TTC549 (cell line): ENCODE data around the gene PDE1C.

Experiments
- FAIRE-seq: peaks from 2 replicates; lab custom pipeline; 2012; peaks lifted over from hg19 to GRCh38; lab: Jason Lieb, UNC

PDE1C gene

DNA sequence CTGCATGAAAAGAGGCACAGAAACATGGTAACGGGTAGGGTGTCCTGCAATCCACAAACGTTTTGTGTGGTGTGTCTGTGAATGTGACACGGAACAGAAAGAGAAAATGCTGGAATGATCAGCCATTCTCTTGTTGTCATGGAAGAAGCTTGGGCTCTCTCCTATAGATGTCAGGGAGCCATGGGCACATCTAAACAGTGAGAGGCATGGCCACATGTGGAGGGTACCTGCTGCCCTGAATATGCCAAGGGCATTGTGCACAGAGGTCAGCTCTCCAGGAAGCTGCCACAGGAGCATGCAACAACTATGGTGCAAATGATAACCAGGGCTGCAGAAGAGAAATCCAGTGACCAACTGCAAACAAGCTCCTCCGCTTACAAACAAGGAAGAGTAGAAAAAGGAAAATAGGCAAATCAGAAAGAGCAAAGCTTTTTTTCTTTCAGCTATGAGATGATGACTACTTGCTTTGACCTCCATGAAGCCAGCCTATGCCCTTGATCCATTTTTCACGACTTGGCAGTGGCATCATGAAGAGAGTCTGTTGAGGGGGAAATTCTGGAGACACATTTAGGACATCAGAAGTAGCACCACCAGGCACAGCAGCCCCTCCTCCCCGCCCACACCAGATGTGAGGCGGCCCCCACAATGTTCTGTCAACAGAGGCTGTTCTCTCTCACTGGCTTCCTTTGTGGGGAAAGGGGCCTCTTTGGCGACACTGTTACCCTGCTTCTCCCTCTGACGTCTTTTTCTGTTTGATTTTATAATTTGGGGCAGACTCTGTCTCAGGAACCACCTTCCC lies 4.8 kb upstream of the PDE1C start:
- no peak for FAIRE-seq

DNA sequence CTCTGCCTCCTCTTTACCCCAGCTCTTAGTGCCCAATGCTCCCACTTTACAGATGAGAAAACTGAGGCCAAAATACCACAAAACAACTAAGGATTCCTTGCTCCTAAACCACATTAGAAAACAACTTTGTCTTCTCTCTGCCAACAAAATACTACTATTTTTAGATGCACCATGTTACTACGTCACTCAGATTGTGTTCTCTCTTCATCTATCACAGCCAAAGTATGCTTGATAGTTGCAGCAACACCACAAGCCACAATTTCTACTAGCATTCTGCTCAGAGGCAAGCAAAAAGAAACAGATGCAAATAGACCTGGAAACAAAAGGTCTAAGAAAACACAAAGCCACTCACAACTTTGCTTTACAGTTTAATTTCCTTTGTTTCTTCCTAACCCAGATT lies 3.3 kb upstream of the PDE1C start:
- no peak for FAIRE-seq

DNA sequence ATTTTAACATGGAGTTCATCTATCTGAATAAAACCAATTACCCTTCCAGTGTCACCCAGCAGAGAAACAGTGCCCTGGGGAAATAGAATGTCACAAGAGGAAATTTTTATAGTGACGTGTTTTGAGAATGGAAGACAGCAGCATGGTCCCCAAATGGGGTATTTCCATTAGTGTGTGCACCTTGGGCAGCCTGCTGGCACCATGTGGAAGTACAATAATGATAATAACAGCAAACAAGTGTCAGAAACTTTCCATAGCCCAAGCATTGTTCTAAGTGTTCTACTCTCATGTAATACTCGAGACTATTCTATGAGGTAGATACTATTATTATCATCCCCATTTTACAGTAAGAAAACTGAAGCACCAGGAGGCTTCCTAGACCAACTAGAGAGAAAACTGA lies 2.2 kb upstream of the PDE1C start:
- FAIRE-seq: no peak

DNA sequence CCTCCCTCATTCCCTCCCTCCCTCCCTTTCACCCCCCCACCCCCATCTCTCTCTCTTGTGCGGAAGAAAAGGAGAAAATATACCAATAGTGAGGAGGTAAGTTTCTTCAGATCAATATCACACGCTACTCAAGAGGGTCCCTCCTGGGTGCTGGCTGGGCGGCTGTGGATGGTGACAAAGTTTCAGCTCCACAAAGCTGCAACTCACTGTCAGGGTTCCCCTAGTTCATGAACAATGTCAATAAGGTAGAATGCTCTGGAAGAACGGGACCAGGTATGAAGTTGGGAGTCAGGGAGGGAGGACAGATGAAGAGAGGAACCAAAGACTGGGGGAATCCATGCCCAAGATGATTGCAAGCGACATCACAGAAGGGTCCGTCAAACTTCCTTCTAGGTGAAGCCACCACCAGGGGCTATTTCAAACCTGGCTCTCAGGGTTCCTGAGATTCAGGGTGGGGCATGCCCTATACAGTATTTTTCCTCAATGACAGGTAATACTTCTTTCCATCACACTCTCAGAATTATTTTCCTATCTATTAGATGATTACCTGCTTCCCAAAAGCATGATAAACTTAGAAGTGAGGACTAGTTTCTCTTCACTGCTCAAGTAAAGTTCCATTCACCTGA lies 1.4 kb upstream of the PDE1C start:
- FAIRE-seq: no peak

DNA sequence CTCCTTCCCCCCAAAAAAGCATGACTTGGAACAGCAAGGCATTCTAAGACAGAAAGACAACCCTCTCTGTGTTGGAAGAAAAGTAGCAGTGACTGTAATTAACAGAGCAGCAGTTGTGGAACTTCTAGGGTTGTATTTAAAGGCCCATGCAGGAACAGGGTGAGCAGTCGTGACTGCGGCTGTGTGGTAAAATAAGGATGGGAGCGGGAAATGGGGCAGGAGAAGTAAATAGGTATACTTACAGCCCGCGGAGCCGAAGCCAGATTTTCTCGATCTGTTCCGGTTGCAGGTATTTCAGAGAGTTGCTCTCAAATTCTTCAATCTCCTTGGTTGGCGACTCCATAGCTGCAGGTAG lies 179 bp downstream of the PDE1C start:
- no peak for FAIRE-seq

DNA sequence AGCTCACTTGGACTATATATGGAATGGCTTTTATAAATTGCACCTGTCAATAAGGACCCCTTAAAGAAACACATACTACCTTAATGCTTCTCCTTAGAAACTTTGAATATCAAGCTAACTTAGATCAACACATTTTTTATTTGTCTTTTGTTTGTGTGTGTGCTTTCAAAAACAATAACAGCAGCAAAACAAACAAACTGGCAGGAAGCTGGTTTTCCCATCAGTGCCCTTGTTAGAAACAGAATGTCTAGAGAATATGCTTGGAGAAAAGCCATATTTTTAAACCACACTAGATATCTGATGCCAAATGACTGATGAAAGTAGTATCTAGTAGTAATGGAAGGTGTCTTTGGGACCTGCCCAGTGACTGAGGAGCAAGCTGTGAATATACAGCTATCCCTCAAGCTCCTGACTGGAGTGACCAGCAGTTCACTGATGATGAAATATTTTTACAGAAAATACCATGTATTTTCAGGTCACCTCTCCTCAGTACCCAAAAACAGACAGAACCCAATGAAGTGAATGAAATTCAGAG lies 1.0 kb downstream of the PDE1C start:
- FAIRE-seq: no peak

DNA sequence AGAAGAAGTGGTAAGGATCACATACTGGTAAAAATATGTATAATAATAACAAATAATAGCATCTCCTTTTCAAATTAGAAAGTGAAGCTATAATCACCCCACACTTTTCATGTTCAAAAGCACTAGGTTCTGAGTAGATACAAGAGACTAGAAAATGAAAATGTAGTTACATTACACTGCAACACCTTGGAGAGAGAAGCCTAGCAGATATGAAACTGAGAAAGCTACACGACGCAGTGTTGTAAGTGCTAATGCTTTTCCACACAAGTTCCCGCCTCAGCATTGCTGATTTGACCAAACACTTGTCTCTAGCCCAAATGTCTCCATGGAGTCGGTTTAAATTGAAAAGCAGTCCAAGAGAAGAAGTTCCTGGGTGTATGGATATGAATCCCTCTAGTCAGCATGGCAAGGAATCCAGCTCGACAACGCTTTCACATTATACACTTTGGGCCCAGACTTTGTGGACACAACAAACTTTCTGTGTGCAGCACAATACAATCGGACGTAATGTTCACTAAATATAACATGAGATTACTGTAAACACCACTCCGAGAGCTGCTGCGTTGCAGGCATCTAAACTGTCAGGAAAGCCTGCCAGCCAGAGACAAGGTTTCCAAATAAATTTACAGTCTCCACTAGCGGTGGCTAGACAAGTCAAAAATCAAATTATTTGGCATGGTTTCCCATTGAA lies 1.7 kb downstream of the PDE1C start:
- no peak for FAIRE-seq

DNA sequence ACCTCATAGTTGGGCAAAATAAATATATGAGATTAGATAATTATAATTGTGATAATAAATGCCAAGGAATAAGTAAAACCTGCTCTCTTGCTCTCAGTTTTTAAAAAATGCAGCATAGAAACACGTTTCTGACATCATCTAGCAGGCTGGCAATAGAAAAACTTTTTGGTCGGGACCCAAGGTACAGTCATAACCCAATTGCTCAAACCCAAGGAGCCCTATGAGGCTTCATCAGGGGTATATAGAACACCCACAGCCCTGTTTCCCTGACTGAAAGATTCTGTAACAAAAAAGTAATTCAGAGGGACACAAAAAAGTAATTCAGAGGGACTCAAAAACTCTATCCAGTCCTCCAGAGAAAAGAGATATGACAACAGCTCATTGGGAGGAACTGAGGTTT lies 3.8 kb downstream of the PDE1C start:
- no peak for FAIRE-seq

DNA sequence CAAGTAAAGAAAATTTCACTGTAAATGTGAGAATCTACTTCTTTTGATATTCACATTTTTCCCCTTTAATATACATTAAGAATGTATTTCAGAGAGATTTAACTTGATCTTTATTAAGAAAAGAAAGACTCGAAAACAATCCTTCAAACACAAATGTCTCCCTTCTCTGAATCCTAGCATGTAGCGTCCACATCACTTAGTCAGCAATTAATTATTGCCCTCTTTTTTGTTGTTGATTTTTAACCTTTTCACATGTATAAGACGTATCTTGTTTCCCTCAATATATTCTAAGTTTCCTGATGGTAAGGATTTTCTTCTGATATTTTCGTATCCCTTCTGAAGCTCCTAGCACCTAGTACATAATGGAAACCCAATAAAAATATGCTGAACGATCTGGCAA lies 6.6 kb downstream of the PDE1C start:
- FAIRE-seq: no peak

DNA sequence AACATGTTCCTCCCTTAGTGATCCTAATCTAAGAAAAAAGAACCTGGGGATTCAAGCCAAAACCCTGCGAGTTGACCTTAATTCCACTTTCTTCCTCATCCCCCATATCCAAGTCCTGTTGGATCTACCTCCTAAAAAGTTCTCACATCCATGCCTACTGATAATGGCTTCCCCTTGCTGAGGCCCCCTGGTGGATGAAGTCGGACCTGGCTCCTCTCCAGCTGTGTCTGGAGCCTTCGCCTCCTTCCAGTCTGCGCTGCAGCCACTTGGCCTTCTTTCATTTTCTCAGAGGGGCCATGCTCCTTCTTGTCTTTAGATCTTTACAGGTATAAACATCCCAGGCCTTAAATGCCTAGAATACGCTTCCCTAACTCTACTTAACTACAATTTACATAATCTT lies 8.1 kb downstream of the PDE1C start:
- FAIRE-seq: no peak

DNA sequence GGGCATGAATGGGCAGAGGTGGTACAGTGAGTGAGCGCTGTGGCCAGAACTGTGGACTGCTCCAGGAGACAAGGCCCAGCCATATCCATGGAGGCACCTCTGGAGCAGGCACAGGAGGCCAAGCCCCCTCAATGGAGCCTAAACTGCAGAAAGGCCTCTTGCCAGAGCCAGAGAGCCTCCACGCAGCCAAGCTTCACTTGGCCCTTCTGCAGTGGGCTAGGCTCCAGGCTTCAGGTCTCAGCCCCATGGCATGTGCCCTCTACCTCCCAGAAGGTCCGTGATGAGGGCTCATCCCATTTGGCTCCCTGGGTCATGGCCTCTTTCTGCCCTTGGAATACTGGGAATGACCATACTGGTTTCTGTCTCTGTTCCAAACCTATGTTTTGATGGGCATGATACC lies 8.9 kb downstream of the PDE1C start:
- FAIRE-seq: no peak

DNA sequence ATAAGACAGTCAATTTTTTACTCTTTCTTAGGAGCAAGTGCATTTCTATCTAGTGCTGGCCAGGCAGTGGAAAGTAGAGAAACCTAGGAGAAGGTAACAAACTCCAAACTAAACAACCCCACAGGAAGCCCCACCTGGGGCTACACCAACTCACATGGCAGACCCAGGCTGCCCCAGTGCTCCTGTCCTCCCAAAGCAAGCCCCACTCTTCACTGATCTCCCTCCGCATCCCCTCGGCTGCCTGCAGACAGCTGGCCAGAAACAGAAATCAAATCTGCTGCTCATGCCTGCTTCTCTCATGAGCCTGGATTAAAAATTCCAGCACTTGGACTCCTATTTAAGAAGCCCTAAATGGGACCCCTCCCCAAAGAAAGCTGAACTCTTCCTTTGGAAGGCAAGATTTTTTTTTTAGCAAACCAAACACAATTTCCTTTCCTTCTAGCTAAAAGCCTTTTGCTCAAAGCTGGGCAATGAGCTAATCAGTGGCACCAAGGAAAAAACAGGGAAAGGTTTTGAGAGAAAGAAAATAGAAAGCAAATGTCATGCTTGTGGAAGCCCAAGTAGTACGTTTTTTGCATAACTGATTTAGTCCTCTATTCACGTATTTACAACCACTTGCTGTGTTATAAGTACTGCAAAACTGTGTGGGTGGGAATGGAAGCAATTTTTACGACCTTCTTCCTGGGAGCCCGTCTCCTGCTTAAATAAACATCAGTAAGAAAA lies 10.8 kb downstream of the PDE1C start:
- FAIRE-seq: no peak

DNA sequence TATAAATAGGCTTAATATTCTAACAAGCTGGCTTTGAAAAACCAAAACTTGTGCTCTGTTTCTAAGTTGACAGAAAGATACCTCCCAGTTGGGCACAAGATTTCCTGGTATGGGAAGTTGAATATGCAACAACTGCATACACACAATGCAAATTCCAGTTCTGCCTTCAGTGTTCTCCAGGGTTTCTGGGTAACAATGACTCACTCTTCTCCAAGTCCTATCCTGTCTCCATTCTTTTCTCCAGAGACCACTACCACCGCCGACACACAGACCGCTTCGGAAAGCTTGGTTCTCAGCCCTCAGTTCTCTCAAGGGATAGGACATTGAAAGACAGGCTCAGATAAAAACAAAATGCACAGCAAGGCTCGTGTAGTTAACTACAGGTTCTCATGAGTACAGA lies 12.2 kb downstream of the PDE1C start:
- FAIRE-seq: no peak

DNA sequence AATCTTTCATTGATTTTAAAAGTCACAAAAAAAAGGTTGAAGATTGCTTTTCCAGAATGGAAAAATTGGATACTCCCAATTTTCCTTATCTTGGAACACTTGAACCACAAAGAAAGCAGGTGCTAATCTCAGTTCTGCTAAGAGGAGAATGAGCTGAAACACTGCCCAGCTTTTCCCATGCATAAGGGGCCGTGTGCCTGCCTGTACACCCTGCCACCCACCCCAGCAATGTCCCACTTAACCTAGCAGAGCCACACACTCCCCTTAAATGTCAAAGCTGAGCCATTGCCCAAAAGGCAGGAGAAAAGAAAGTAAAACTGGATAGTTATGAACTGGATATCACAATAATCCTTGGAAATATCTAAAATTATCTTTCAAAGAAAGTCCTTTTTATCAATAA lies 13.4 kb downstream of the PDE1C start:
- FAIRE-seq: no peak

DNA sequence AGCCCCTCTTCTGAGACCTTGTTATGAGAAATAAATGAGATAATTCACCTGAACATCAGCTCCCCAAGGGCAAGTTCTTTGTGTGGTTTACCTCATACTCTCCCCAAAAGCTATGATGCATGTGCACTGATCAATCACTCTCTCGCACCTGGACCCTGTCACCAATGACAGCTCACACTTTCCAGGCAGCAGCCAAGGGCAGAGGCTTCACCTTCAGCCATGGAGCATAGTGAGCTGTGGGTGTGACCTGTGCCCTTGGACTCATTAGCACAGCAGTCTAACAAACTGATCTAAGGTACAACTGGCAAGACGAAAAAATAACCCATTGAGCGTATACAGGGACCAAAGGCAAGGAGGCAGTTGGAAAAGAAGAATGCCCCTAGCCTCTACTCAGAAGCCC lies 17.0 kb downstream of the PDE1C start:
- no peak for FAIRE-seq

DNA sequence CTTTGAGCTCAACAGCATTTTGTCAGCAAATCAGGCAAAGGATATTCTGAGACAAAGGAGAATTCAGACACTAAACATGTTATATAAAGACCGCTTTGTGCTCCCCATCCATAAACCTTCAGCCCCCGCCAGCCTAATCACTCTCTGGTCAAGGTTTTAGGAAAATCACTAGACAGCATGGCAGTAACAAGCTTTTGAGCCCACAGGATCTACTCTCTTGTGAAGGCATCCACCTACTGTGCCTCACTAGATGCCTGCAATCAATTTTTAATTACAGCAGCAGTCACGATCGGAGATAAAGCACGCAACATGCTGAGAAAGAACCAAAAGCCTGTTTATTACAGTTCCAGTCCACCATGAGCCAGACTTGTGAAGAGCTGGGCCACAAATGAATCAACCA lies 19.1 kb downstream of the PDE1C start:
- FAIRE-seq: no peak

DNA sequence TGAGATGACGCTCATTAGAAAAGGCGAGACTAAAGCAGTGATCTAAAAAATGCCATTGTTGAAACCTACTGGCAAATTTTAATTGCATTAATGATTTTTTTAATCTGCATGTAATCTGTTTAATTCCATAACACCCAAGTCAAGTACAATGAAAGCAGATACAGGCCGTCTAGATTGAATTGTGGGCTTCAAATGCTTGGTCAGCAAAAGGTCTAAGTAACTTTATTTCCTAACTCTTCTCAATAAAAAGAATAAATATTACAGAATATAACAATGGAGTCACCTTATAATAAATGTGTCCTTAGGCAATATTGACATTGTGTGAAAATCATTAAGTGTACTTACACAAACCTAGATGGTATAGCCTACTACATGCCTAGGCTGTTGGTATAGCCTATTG lies 20.6 kb downstream of the PDE1C start:
- no peak for FAIRE-seq

DNA sequence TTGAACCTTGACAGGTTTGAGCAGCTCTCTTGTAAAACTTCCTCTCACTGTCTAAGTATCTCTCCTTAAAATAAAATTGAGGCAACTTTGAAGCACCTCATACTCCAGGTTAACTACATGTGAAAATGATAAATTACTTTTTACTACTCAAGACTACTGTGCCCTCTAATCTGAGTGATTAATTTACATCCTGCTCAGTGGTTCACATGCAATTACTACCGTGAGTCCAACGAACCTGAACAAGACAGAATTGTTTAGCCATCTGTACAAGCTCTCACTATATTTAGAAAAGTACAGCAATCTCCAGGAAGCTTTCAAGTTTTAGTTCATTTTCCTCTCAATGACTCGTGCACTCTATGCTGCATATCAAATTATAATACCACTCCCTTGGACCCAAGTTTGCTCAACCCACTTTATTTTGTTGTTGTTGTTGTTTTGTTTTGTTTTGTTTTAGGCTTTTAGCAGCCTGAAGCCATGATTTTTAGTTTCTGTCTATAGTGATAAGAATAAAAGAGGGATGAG lies 21.2 kb downstream of the PDE1C start:
- FAIRE-seq: no peak

DNA sequence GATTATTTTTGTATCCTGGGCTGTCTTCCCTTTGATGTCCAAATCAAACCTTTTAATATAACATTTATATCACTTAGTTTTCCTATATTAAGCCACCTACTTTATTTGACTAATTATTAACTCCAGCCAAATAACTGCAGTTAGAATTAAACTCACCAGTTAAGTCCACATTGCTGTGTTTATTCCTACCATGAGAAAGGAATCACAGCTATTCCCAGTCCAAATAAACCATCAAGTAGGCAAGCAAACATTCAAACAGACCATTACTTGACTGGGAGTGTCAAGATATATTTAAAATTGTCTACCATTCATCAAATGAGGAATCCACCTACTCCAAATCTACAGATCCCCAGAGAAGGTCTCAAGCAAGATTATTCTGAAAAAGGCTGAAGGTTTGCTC lies 22.4 kb downstream of the PDE1C start:
- FAIRE-seq: no peak

DNA sequence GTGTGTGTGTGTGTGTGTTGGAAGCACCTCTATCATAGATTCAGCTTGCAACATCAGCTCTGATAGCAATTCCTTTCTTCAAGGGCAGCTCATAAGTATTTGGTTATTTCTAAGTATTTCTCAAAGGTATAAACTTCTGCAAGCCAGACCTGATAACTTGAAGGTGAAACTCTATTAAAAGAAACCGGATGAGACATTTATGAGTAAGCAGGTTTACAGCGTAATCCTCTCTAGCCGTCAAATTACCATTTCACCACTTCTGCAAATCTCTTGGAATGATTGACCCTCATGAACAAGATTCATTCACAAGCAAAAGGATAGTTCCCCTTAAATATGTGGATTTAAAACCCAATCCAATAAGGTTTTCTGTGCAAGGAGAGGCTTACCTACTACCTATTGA lies 23.1 kb downstream of the PDE1C start:
- no peak for FAIRE-seq

DNA sequence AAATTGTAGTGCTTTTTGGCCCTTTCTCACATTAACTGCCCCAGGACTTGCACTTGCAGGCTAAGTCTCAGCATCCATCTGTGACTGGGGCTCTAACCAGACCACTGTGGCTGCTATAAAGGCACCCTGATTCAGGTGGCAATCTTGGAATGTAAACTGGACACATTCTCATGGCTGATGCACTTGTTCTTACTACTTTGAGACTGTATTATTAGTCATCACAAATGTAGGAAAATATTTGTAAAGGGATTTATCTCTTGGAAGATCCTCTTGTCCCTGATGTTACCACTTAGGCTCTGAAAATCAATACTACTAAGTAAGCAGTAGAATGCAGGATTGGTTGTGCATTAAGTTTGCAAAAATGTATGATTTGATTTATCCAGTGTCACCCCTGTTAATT lies 25.0 kb downstream of the PDE1C start:
- FAIRE-seq: no peak

DNA sequence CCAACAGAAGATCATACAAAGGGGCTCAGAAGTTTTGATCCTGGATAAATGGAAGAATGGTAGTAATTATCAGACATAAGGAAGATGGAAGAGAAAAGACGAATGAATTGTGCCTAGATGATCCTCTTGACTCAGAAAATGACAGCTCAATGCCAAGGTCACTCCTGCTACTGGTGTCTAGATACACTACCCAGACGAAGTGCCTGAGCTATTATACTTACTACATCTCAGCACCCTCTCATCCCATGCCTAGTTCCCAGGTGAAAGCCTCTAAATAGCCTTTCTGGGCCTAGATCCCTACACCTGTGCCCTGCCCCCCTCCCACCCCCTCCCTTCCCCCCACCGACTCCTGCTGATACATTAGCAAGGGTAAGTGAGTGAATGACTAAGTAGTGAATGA lies 25.5 kb downstream of the PDE1C start:
- no peak for FAIRE-seq

DNA sequence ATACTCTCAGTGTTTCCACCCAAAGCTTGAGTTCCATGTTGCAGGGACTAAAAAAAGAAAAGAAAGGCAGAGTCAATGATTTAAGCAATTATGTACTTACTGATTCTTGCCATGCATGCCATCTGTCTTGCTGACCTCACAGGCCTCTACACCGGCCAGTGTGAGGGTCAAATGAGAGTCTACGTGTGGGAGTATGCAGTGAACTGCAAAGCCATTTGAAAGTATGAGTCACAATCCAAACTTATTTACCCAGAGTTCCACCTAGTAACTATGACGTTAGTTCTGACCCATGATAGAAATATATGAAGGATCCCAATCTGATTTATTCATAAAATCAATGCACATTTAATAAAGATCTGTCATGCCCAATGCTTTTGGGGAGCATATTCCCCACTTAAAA lies 26.5 kb downstream of the PDE1C start:
- FAIRE-seq: no peak
